COLO668 (cell line): ENCODE measurements around the gene PTPRG.

Source experiments
- DNase-seq: peaks from one replicate; lab custom pipeline; 2025; ENCODE audit not compliant: unreplicated experiment; lab: John Stamatoyannopoulos, UW

The PTPRG gene

GRCh38 chr3:61914276-61914675, 352.9 kb downstream of the PTPRG start:
- no peak for DNase-seq

- no peak for DNase-seq
These were observed 353.9 kb downstream of the PTPRG start for GRCh38 chr3:61915296-61915695.

- DNase-seq = no peak
These were observed 358.0 kb downstream of the PTPRG start for GRCh38 chr3:61919371-61919770.

- no peak for DNase-seq
These were observed 360.7 kb downstream of the PTPRG start for GRCh38 chr3:61922118-61922517.

GRCh38 chr3:61924090-61924735, 362.8 kb downstream of the PTPRG start:
- DNase-seq = no peak

GRCh38 chr3:61924991-61925390, 363.6 kb downstream of the PTPRG start:
- DNase-seq = no peak

GRCh38 chr3:61925721-61926120, 364.4 kb downstream of the PTPRG start:
- no peak for DNase-seq

- no peak for DNase-seq
These were observed 365.6 kb downstream of the PTPRG start for GRCh38 chr3:61926923-61927322.

- no peak for DNase-seq
These were observed 366.0 kb downstream of the PTPRG start for GRCh38 chr3:61927332-61927731.

- DNase-seq = no peak
These were observed 366.7 kb downstream of the PTPRG start for GRCh38 chr3:61928039-61928438.

GRCh38 chr3:61928776-61929314, 367.5 kb downstream of the PTPRG start:
- no peak for DNase-seq

- DNase-seq = no peak
These were observed 368.2 kb downstream of the PTPRG start for GRCh38 chr3:61929617-61930016.

GRCh38 chr3:61932499-61932898, 371.1 kb downstream of the PTPRG start:
- no peak for DNase-seq

- no peak for DNase-seq
These were observed 372.6 kb downstream of the PTPRG start for GRCh38 chr3:61933798-61934504.

GRCh38 chr3:61934505-61934871, 373.1 kb downstream of the PTPRG start:
- DNase-seq = no peak

GRCh38 chr3:61935814-61936213, 374.4 kb downstream of the PTPRG start:
- DNase-seq = no peak

GRCh38 chr3:61936344-61936937, 375.1 kb downstream of the PTPRG start:
- no peak for DNase-seq

- DNase-seq = no peak
These were observed 376.1 kb downstream of the PTPRG start for GRCh38 chr3:61937477-61937876.

- DNase-seq = no peak
These were observed 377.6 kb downstream of the PTPRG start for GRCh38 chr3:61938878-61939549.

- no peak for DNase-seq
These were observed 378.9 kb downstream of the PTPRG start for GRCh38 chr3:61940236-61940635.

GRCh38 chr3:61943975-61944374, 382.6 kb downstream of the PTPRG start:
- DNase-seq = no peak

- no peak for DNase-seq
These were observed 383.4 kb downstream of the PTPRG start for GRCh38 chr3:61944726-61945125.
